BE2C (cell line): ENCODE measurements around the gene HOXA1.

Experiments used
- DNase-seq: peaks from one replicate; pipeline ENCODE4 v3.0.0-alpha.2; 2020
- H3K27me3 ChIP-seq: fragments of 250-450 bp; sonication (Bioruptor Pico); 2 replicates; pipeline ENCODE4 v1.5.1; 2020; ENCODE audit warnings: mild to moderate bottlenecking
- H3K36me3 ChIP-seq: fragments of 250-450 bp; sonication (Bioruptor Pico); 2 replicates; pipeline ENCODE4 v1.5.1; 2020; ENCODE audit warnings: mild to moderate bottlenecking
- H3K4me1 ChIP-seq: fragments of 250-450 bp; sonication (Bioruptor Pico); 2 replicates; pipeline ENCODE4 v1.5.1; 2020
- H3K4me3 ChIP-seq: 2 replicates; pipeline ENCODE4 v1.5.1; 2011; ENCODE audit warnings: low read depth, low read length
- H3K9me3 ChIP-seq: fragments of 250-450 bp; sonication (Bioruptor Pico); 2 replicates; pipeline ENCODE4 v1.5.1; 2020
- TF ChIP-seq, protein P1 (sequence below): IDR thresholded peaks from 2 replicates; pipeline ENCODE4 v1.5.1; 2012; ENCODE audit warnings: mild to moderate bottlenecking, low read depth, low read length

The HOXA1 gene

DNA sequence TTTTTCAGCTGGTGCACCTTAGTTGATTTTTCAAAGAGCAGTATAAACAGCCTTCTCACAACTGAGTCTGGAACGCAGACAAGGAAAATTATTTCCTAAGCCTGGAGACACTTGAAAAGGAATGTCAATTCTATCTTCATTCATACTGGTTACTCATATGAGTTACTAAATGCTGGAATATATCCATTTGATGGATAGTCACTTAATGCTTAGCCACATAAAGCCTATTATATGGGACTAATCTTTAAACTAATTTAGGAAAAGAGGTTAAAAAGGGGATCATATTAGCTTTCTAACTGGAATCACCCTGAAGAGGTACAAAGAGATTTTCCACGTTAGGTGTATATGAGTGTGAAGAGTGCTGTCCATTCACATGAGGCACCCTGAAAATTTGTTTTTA lies 36.4 kb upstream of the HOXA1 start:
- Histone ChIP-seq H3K4me3 (no peak overlapping the region), H3K27me3 (peaks cover 98% of the 10 kb centered on the region), H3K36me3 (no peaks in the 10 kb centered on the region), H3K9me3 (no peaks in the 10 kb centered on the region), H3K4me1 (no peaks in the 10 kb centered on the region)
- TF ChIP-seq, protein P1, sequence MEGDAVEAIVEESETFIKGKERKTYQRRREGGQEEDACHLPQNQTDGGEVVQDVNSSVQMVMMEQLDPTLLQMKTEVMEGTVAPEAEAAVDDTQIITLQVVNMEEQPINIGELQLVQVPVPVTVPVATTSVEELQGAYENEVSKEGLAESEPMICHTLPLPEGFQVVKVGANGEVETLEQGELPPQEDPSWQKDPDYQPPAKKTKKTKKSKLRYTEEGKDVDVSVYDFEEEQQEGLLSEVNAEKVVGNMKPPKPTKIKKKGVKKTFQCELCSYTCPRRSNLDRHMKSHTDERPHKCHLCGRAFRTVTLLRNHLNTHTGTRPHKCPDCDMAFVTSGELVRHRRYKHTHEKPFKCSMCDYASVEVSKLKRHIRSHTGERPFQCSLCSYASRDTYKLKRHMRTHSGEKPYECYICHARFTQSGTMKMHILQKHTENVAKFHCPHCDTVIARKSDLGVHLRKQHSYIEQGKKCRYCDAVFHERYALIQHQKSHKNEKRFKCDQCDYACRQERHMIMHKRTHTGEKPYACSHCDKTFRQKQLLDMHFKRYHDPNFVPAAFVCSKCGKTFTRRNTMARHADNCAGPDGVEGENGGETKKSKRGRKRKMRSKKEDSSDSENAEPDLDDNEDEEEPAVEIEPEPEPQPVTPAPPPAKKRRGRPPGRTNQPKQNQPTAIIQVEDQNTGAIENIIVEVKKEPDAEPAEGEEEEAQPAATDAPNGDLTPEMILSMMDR, result no peak
- no peak for DNase-seq

DNA sequence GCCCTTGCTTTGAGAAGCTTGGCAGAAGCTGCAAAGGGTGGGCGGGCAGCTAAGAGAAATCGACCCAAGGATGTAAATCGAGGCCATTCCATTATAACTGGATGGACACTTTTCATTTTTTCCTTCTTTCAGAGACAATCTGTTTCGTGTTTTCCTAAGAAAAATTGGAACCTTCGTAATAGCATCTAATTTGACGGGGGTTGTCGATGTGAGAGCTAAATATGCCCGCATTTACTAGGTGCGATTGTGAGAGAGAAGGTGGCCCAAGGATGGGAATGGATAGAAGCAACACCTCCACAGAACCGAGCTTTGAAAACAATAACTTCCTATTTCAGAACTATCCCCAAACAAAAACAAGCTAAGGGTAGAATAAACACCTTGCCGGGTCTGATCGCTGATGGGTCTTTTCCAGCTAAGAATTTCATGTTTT lies 35.6 kb upstream of the HOXA1 start:
- Histone ChIP-seq H3K4me1 (no peaks in the 10 kb centered on the region), H3K27me3 (peaks cover 98% of the 10 kb centered on the region), H3K4me3 (no peak overlapping the region), H3K9me3 (no peaks in the 10 kb centered on the region), H3K36me3 (no peaks in the 10 kb centered on the region)
- TF ChIP-seq, protein P1, result no peak
- DNase-seq, result no peak

DNA sequence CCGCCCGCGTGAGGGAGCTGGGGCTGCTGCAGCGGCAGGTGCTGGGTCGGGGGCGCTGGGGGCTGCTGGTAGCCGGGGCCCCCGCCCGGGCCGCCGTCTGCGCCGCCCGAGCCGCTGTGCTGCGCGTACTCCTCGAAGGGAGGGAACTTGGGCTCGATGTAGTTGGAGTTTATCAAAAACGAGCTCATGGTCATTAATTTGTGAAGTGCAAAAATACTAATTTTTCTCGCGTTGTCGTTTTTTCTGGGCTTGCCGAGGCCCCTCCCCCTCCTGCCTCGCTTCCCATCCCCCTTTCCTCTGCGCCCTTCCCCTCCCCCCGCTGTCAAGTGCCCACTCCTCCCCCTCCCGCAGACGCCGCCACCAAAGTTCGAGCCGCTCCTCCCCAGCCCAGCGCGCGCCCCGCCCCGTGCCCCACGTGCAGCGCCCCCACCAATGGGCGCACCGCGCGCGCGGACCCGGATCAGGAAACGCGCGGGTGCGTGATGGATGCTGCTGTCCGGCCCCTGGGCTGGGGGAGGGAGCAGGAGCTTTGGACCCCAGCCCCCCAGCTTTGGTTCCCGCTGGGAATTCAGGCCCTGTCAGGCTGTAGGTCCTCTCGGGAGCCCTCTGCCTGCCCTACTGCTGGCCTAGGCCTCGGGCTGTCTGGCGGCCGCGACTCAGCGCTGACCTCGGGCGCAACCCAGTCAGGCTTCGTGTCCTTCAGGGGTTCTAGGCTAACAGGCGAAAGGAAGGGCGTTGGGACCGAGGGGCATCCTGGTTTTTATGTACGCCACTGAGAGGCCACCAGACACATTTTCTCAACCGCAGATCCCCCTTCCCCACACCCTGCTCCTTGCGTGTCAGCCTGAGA lies 35.0 kb upstream of the HOXA1 start, which contains the start of gene HOXA4:
Gene HOXA4, minus strand, starts transcription at position 218 of the 850 bp plus-strand sequence. Its CDS starts 24 bp downstream, at position 194.
- DNase-seq, result no peak
- Histone ChIP-seq H3K27me3 (peaks cover 98% of the 10 kb centered on the region), H3K4me1 (no peaks in the 10 kb centered on the region), H3K4me3 (no peak within 1 kb of the TSS), H3K9me3 (no peaks in the 10 kb centered on the region), H3K36me3 (no peaks in the 10 kb centered on the region)
- TF ChIP-seq, protein P1, result no peak

DNA sequence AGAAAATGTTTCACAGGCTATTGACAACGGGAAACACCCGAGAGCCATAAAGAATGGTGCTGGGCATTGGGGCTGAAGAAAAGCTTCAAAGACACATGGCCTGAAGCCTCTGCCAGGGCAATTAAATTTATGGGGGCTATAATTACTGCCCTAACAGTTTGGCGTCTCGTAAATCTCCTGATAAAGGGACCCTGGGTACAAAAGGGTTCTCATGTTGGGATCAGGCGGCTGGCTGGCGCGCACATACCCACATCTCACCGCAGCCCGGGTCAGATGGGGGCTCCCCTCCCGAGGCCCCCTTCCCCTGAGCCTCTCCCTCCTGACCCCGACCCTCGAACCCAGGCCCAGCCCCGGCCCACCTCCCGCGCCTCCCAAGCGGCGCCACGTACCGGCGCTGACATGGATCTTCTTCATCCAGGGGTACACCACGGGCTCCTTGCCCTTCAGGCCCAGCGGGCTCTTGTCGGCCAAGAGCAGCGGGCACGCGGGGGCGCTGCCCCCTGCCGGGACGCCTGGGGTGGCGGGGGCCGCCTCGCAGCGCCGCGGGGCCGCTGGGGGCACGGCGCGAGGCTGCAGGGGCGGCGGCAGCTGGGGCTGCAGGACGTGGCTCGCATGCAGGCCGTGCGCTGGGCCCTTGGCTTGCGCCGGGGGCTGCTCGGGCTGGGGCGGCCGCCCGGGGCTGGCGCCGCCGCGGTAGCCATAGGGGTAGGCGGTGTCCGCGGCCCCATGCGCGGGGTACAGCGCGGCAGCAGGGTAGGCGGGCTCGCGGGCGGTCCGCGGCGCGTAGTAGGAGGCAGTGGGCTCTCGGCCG lies 34.1 kb upstream of the HOXA1 start:
- H3K4me3 ChIP-seq, result no peak overlapping the region
- H3K36me3 ChIP-seq, result no peaks in the 10 kb centered on the region
- no peak for DNase-seq
- H3K9me3 ChIP-seq, result no peaks in the 10 kb centered on the region
- peaks cover 98% of the 10 kb centered on the region for H3K27me3 ChIP-seq
- TF ChIP-seq, protein P1, result no peak
- no peaks in the 10 kb centered on the region for H3K4me1 ChIP-seq

- no peaks in the 10 kb centered on the region for H3K36me3 ChIP-seq
- H3K4me3 ChIP-seq, result no peak overlapping the region
- H3K9me3 ChIP-seq, result no peaks in the 10 kb centered on the region
- H3K4me1 ChIP-seq, result no peaks in the 10 kb centered on the region
- TF ChIP-seq, protein P1, result no peak
- no peak for DNase-seq
- H3K27me3 ChIP-seq, result peaks cover 98% of the 10 kb centered on the region
Measured at GRCh38 chr7:27128776-27129728, 33.3 kb upstream of the HOXA1 start.
